ENCODE data around the gene C10orf143. TPM values are rescaled to one million over a fixed set of nuclear protein-coding genes. Genes with fewer than 3 reads are reported as not detected.

Gene C10orf143
- total RNA-seq, 4 donors from 2014 or later, result 2.4 to 22.1 (median 7.7) TPM; not detected in 1

GRCh38 chr10:130021383-130021950 lies 89.2 kb downstream of the C10orf143 start:
- Histone ChIP-seq H3K9me3 (no peaks in the 10 kb centered on the region), H3K4me1 (no peaks in the 10 kb centered on the region), H3K27me3 (no peaks in the 10 kb centered on the region), H3K27ac (no peak overlapping the region), H3K36me3 (no peaks in the 10 kb centered on the region), H3K4me3 (no peak overlapping the region)
- no peak for TF ChIP-seq POLR2A (IDR thresholded peaks at IDR 0.05)
- TF ChIP-seq, protein P1, sequence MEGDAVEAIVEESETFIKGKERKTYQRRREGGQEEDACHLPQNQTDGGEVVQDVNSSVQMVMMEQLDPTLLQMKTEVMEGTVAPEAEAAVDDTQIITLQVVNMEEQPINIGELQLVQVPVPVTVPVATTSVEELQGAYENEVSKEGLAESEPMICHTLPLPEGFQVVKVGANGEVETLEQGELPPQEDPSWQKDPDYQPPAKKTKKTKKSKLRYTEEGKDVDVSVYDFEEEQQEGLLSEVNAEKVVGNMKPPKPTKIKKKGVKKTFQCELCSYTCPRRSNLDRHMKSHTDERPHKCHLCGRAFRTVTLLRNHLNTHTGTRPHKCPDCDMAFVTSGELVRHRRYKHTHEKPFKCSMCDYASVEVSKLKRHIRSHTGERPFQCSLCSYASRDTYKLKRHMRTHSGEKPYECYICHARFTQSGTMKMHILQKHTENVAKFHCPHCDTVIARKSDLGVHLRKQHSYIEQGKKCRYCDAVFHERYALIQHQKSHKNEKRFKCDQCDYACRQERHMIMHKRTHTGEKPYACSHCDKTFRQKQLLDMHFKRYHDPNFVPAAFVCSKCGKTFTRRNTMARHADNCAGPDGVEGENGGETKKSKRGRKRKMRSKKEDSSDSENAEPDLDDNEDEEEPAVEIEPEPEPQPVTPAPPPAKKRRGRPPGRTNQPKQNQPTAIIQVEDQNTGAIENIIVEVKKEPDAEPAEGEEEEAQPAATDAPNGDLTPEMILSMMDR (IDR thresholded peaks at IDR 0.05), result no peak
- intact Hi-C loops (cut with DNase I; ENCODE audit: low total_unique reads), result no loop called here
- DNase-seq, result no peak

GRCh38 chr10:130020651-130021382 lies 89.8 kb downstream of the C10orf143 start:
- Histone ChIP-seq H3K27me3 (no peaks in the 10 kb centered on the region), H3K4me1 (no peaks in the 10 kb centered on the region), H3K27ac (no peak overlapping the region), H3K36me3 (no peaks in the 10 kb centered on the region), H3K4me3 (no peak overlapping the region), H3K9me3 (no peaks in the 10 kb centered on the region)
- TF ChIP-seq POLR2A (IDR thresholded peaks at IDR 0.05), result no peak
- TF ChIP-seq, protein P1 (IDR thresholded peaks at IDR 0.05), result no peak
- peak in 1 of 2 donors; percentile 5 for DNase-seq
- intact Hi-C loops (cut with DNase I; ENCODE audit: low total_unique reads), result no loop called here

GRCh38 chr10:130018730-130019185 lies 91.9 kb downstream of the C10orf143 start:
- no peaks in the 10 kb centered on the region for H3K27me3 ChIP-seq
- DNase-seq, result no peak
- no peak overlapping the region for H3K27ac ChIP-seq
- H3K9me3 ChIP-seq, result no peaks in the 10 kb centered on the region
- H3K4me3 ChIP-seq, result no peak overlapping the region
- H3K4me1 ChIP-seq, result no peaks in the 10 kb centered on the region
- TF ChIP-seq, protein P1 (IDR thresholded peaks at IDR 0.05), result no peak
- TF ChIP-seq POLR2A (IDR thresholded peaks at IDR 0.05), result no peak
- intact Hi-C loops (cut with DNase I; ENCODE audit: low total_unique reads), result no loop called here
- no peaks in the 10 kb centered on the region for H3K36me3 ChIP-seq

- no peak for TF ChIP-seq POLR2A (IDR thresholded peaks at IDR 0.05)
- TF ChIP-seq, protein P1 (IDR thresholded peaks at IDR 0.05), result no peak
- H3K4me3 ChIP-seq, result no peak overlapping the region
- no peak for DNase-seq
Observed at GRCh38 chr10:130018265-130018664, 92.4 kb downstream of the C10orf143 start.

GRCh38 chr10:130017631-130018022 lies 93.0 kb downstream of the C10orf143 start:
- TF ChIP-seq, protein P1 (IDR thresholded peaks at IDR 0.05), result no peak
- TF ChIP-seq POLR2A (IDR thresholded peaks at IDR 0.05), result no peak
- intact Hi-C loops (cut with DNase I; ENCODE audit: low total_unique reads), result no loop called here
- Histone ChIP-seq H3K4me1 (no peaks in the 10 kb centered on the region), H3K9me3 (no peaks in the 10 kb centered on the region), H3K4me3 (no peak overlapping the region), H3K36me3 (no peaks in the 10 kb centered on the region), H3K27me3 (no peaks in the 10 kb centered on the region), H3K27ac (no peak overlapping the region)
- no peak for DNase-seq

More at GRCh38 chr10:130018265-130018664, 92.4 kb downstream of the C10orf143 start:
- H3K27me3 ChIP-seq, result no peaks in the 10 kb centered on the region
- no peaks in the 10 kb centered on the region for H3K9me3 ChIP-seq
- no peaks in the 10 kb centered on the region for H3K36me3 ChIP-seq
- H3K4me1 ChIP-seq, result no peaks in the 10 kb centered on the region
- intact Hi-C loops (cut with DNase I; ENCODE audit: low total_unique reads), result no loop called here
- no peak overlapping the region for H3K27ac ChIP-seq

All from uterus (tissue), 4 donors.